Coronary artery (tissue), 2 donors: ENCODE data around the gene MCOLN3.

Experiments used
- DNase-seq: peaks from one replicate; pipeline ENCODE4 v3.0.0-alpha.2; 2017; ENCODE audit warnings: low spot score
- H3K27ac ChIP-seq, 2 donors: fragments of 200-600 bp; sonication (generic); one replicate each; pipeline ENCODE4 v1.5.1; 2016 to 2019
- H3K4me3 ChIP-seq: fragments of 200-600 bp; sonication (generic); 2 replicates; pipeline ENCODE4 v1.5.1; 2016; ENCODE audit warnings: mild to moderate bottlenecking, moderate library complexity
- TF ChIP-seq, protein P1 (sequence below): fragments of 200-600 bp; sonication (generic); IDR thresholded peaks from one replicate; pipeline ENCODE4 v1.5.1; 2019; ENCODE audit warnings: antibody characterized with exemption

MCOLN3 gene

DNA sequence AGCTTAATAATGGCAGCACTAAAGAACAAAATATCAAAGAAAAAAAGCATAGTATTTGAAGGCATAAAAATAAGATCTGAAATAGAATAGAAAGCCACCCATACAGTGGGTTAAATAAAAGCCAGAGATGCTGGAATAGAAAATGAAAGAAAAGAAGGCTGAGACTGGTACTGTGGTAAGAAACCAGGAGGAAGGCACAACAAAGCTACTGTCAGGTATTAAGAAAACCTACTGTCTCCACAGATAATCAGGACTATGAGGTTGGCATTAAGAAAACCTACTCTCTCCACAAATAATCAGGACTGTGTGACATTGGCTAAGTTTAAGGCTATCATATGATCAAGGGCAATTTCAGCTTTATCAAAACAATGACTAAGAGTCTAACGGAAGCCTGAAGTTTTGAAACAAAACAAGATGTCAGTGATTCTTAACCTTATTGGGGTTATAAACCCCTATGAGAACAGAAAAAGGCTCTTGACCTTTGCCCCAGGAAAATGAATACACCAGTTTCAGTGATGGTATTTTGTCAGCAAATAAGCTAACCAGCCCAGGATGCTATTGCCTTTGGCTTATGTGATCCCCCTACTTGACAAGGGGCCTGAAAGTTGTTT is 75.8 kb downstream of the MCOLN3 start:
- TF ChIP-seq, protein P1, sequence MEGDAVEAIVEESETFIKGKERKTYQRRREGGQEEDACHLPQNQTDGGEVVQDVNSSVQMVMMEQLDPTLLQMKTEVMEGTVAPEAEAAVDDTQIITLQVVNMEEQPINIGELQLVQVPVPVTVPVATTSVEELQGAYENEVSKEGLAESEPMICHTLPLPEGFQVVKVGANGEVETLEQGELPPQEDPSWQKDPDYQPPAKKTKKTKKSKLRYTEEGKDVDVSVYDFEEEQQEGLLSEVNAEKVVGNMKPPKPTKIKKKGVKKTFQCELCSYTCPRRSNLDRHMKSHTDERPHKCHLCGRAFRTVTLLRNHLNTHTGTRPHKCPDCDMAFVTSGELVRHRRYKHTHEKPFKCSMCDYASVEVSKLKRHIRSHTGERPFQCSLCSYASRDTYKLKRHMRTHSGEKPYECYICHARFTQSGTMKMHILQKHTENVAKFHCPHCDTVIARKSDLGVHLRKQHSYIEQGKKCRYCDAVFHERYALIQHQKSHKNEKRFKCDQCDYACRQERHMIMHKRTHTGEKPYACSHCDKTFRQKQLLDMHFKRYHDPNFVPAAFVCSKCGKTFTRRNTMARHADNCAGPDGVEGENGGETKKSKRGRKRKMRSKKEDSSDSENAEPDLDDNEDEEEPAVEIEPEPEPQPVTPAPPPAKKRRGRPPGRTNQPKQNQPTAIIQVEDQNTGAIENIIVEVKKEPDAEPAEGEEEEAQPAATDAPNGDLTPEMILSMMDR, result no peak
- Histone ChIP-seq H3K27ac (no peak overlapping the region), H3K4me3 (no peak overlapping the region)
- DNase-seq, result no peak

DNA sequence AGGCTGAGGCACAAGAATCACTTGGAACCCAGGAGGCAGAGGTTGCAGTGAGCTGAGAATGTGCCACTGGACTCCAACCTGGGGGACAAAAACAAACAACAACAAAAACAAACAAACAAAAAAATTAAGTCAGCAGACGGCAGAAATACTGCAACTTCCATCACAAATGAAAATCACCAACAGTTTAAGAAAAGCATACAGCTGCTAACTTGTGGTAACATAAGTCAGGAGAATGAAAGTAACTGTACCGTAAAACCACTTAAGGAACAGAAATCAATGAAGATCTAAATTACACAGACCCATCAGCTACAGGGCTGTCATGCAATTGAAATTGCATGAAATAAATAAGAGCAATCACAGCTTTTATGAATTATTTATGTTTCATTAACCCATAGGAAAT is 76.3 kb downstream of the MCOLN3 start:
- no peak overlapping the region for H3K27ac ChIP-seq
- no peak overlapping the region for H3K4me3 ChIP-seq
- TF ChIP-seq, protein P1, result no peak
- DNase-seq, result no peak

DNA sequence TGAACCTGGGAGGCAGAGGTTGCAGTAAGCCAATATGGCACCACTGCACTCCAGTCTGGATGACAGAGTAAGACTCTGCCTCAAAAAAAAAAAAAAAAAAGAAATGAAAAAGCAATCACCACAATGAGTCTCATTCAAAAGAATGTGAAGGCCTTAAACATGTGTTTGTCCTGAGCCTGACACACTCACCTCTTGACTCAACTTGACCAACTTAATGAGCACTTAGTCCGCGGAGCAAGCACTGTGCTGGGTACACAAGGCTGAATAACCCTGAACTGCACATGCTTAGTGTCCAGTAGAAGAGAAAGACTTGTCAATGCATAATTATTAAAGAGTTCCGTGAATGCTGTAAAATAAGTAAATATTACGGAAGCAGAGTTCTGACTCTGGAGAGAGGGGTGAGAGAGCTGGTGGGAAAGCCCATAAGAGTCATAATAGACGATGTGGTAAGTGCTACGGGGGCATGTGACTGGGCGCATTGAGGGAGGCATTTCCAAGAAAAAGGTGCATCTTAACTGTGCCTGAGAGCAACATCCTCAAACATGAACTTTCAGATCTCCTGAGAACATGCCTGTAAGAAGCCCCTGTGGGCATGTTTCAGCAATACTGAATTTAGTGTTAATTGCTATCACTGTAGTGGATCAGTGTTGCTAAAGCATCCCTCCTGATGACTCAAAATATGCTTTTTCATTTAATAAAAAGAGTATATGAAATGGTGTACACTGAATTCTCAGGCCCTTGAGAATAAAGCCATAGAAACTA is 78.6 kb downstream of the MCOLN3 start:
- no peak overlapping the region for H3K27ac ChIP-seq
- TF ChIP-seq, protein P1, result no peak
- DNase-seq, result no peak
- no peak overlapping the region for H3K4me3 ChIP-seq

DNA sequence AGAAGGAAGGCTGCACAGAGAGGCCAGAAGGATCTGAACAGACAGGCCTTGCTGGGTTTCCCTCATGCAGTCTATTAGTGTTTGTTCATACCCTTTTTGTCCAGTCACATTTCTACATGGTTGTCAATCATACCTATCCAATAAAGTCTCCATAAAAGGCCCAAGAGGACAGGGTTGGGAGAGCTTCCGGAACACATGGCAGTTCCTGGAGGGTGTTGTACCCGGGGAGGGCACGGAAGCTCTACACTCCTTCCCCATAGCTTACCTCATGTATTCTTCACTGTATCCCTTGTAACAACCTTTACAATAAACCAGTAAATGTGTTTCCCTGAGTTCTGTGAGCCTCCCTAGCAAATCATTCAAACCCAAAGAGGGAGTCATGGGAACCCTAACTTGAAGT is 79.4 kb downstream of the MCOLN3 start:
- TF ChIP-seq, protein P1, result no peak
- no peak overlapping the region for H3K27ac ChIP-seq
- DNase-seq, result no peak
- H3K4me3 ChIP-seq, result no peak overlapping the region

DNA sequence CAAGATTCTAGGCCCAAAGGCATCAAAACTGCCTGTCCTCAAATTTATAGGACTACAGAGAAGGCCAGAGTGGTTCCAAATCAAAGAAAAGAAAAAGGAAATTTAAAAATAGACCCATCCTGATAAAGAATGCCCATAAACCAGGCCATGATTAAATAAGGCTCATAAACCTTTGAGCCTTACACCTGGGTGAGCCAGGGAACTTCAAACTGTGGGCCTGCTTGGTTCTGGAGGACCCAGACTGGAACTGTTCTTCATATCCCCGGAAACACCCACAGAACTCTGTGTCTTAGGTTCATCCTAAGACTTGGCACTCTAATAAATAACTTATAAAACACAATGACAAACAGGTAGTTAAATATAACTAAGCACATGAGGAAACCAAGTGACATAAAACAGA is 80.2 kb downstream of the MCOLN3 start:
- TF ChIP-seq, protein P1, result no peak
- DNase-seq, result no peak
- H3K4me3 ChIP-seq, result no peak overlapping the region
- H3K27ac ChIP-seq, result no peak overlapping the region
